ENCODE data around the gene SLC39A12. TPM values are rescaled to one million over a fixed set of nuclear protein-coding genes. Genes with fewer than 3 reads are reported as not detected.

The SLC39A12 gene
- total and polyA plus RNA-seq, 10 of the 15 experiments (the other 5 are each of a cell fraction or from before 2014, with no cell fraction given) = 0.47 to 1.5 (median 0.68) TPM; not detected in 1

GRCh38 chr10:17914169-17915045 lies 37.3 kb upstream of the SLC39A12 start (continued):
- TF ChIP-seq, protein P1, sequence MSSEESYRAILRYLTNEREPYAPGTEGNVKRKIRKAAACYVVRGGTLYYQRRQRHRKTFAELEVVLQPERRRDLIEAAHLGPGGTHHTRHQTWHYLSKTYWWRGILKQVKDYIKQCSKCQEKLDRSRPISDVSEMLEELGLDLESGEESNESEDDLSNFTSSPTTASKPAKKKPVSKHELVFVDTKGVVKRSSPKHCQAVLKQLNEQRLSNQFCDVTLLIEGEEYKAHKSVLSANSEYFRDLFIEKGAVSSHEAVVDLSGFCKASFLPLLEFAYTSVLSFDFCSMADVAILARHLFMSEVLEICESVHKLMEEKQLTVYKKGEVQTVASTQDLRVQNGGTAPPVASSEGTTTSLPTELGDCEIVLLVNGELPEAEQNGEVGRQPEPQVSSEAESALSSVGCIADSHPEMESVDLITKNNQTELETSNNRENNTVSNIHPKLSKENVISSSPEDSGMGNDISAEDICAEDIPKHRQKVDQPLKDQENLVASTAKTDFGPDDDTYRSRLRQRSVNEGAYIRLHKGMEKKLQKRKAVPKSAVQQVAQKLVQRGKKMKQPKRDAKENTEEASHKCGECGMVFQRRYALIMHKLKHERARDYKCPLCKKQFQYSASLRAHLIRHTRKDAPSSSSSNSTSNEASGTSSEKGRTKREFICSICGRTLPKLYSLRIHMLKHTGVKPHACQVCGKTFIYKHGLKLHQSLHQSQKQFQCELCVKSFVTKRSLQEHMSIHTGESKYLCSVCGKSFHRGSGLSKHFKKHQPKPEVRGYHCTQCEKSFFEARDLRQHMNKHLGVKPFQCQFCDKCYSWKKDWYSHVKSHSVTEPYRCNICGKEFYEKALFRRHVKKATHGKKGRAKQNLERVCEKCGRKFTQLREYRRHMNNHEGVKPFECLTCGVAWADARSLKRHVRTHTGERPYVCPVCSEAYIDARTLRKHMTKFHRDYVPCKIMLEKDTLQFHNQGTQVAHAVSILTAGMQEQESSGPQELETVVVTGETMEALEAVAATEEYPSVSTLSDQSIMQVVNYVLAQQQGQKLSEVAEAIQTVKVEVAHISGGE (CRISPR knock-in tag; IDR thresholded peaks at IDR 0.05) = no peak
- TF ChIP-seq MXI1 (IDR thresholded peaks at IDR 0.05; ENCODE audit: low read depth, low read length) (no peak), PAX8 (IDR thresholded peaks at IDR 0.05) (no peak), NFYA (IDR thresholded peaks at IDR 0.05; ENCODE audit: borderline replicate concordance, low read depth, low read length) (no peak), E4F1 (IDR thresholded peaks at IDR 0.05; ENCODE audit: borderline replicate concordance, partially characterized antibody) (no peak)
